Caco-2 (cell line): ENCODE results near the gene PPP2R2B. TPM values are rescaled to one million over a fixed set of nuclear protein-coding genes. Genes with fewer than 3 reads are reported as not detected.

Experiments used
- BruUV-seq: library from RNA; stranded (reverse); fragments of 400-500 nt; replicated peaks from 2 replicates; lab custom pipeline; 2021; lab: Mats Ljungman, UMichigan
- CTCF ChIA-PET: fragments of 300-600 bp; sonication (Branson Sonifier 250); formaldehyde crosslinking; loops from one replicate; lab custom pipeline; 2022; ENCODE audit warnings: antibody characterized with exemption; lab: Charles Lee
- POLR2A ChIA-PET: fragments of 300-600 bp; sonication (Branson Sonifier 250); formaldehyde crosslinking; loops from one replicate; lab custom pipeline; 2022; ENCODE audit warnings: antibody characterized with exemption; lab: Charles Lee
- DNase-seq, 2 experiments: peaks; one replicate each; pipeline versions ENCODE4 v3.0.0 to v3.0.0-alpha.2; 2020 to 2022
- H3K27me3 ChIP-seq: replicated peaks from 2 replicates; pipeline ENCODE4 v1.6.0; 2011; ENCODE audit warnings: low read length; ENCODE audit not compliant: control insufficient read depth, insufficient read depth
- H3K36me3 ChIP-seq: 2 replicates; pipeline ENCODE4 v1.5.1; 2011; ENCODE audit warnings: low read length; ENCODE audit not compliant: control insufficient read depth, insufficient read depth
- H3K4me1 ChIP-seq: fragments of 250-450 bp; sonication (Bioruptor Pico); 2 replicates; pipeline ENCODE4 v1.5.1; 2020; ENCODE audit warnings: mild to moderate bottlenecking
- H3K4me3 ChIP-seq: 2 replicates; pipeline ENCODE4 v1.5.1; 2011; ENCODE audit warnings: low read depth, mild to moderate bottlenecking, control low read depth, low read length
- H3K9me3 ChIP-seq: fragments of 250-450 bp; sonication (Bioruptor Pico); 2 replicates; pipeline ENCODE4 v1.5.1; 2020; ENCODE audit warnings: mild to moderate bottlenecking, moderate library complexity
- H3K27ac Mint-ChIP-seq: one replicate; pipeline ENCODE4 v1.8.0; 2022; ENCODE audit warnings: mixed read lengths; ENCODE audit not compliant: unreplicated experiment
- H3K27me3 Mint-ChIP-seq: one replicate; pipeline ENCODE4 v1.8.0; 2022; ENCODE audit warnings: mixed read lengths; ENCODE audit not compliant: insufficient read depth, unreplicated experiment
- H3K36me3 Mint-ChIP-seq: one replicate; pipeline ENCODE4 v1.8.0; 2022; ENCODE audit warnings: mild to moderate bottlenecking, mixed read lengths; ENCODE audit not compliant: insufficient read depth, unreplicated experiment
- H3K4me1 Mint-ChIP-seq: one replicate; pipeline ENCODE4 v1.8.0; 2022; ENCODE audit warnings: low read depth, mixed read lengths; ENCODE audit not compliant: unreplicated experiment
- H3K4me3 Mint-ChIP-seq: one replicate; pipeline ENCODE4 v1.8.0; 2022; ENCODE audit warnings: mild to moderate bottlenecking, moderate library complexity, mixed read lengths; ENCODE audit not compliant: unreplicated experiment
- H3K9me3 Mint-ChIP-seq: one replicate; pipeline ENCODE4 v1.8.0; 2022; ENCODE audit warnings: mixed read lengths; ENCODE audit not compliant: unreplicated experiment
- intact Hi-C: fragments of 100-400 bp; cut with micrococcal nuclease; formaldehyde crosslinking; loops from one replicate; pipeline ENCODE4 v1.10.0; 2022; ENCODE audit not compliant: unreplicated experiment
- total RNA-seq: library from RNA; stranded (reverse); gene quantifications from 2 replicates; pipeline ENCODE4 v1.2.3, GENCODE V29; 2022
- TF ChIP-seq, protein P1 (sequence below), 2 experiments: fragments of 200-600 bp in 1 of 2; IDR thresholded peaks; 1 replicate in 1 of 2; 2 replicates in 1 of 2; pipeline versions ENCODE4 v1.5.1 to v1.8.0; 2011 to 2022; ENCODE audit warnings: antibody characterized with exemption in 1 of 2, control low read depth in 1 of 2, inconsistent platforms in 1 of 2, low read depth in 1 of 2, low read length in 1 of 2, mild to moderate bottlenecking in 1 of 2, moderate library complexity in 1 of 2; ENCODE audit not compliant: insufficient read depth in 1 of 2, severe bottlenecking in 1 of 2, unreplicated experiment in 1 of 2

Gene PPP2R2B
- total RNA-seq, 1 experiment from 2014 or later = 9.8 TPM

GRCh38 chr5:146888351-146888978, 9.9 kb upstream of the PPP2R2B start:
- TF ChIP-seq, protein P1, sequence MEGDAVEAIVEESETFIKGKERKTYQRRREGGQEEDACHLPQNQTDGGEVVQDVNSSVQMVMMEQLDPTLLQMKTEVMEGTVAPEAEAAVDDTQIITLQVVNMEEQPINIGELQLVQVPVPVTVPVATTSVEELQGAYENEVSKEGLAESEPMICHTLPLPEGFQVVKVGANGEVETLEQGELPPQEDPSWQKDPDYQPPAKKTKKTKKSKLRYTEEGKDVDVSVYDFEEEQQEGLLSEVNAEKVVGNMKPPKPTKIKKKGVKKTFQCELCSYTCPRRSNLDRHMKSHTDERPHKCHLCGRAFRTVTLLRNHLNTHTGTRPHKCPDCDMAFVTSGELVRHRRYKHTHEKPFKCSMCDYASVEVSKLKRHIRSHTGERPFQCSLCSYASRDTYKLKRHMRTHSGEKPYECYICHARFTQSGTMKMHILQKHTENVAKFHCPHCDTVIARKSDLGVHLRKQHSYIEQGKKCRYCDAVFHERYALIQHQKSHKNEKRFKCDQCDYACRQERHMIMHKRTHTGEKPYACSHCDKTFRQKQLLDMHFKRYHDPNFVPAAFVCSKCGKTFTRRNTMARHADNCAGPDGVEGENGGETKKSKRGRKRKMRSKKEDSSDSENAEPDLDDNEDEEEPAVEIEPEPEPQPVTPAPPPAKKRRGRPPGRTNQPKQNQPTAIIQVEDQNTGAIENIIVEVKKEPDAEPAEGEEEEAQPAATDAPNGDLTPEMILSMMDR (IDR thresholded peaks at IDR 0.05; ENCODE audit: insufficient read depth in 1 of 2, low read depth in 1 of 2, low read length in 1 of 2, severe bottlenecking in 1 of 2, unreplicated experiment in 1 of 2) = no peak
- Mint-ChIP-seq H3K9me3 (no peaks in the 10 kb centered on the region), H3K36me3 (no peaks in the 10 kb centered on the region), H3K4me3 (no peak overlapping the region), H3K27ac (no peak overlapping the region), H3K4me1 (peaks cover 25% of the 10 kb centered on the region), H3K27me3 (no peaks in the 10 kb centered on the region)
- no peak for DNase-seq
- H3K9me3 ChIP-seq = no peaks in the 10 kb centered on the region
- H3K27me3 ChIP-seq = no peaks in the 10 kb centered on the region
- H3K4me3 ChIP-seq = no peak overlapping the region
- peaks cover 15% of the 10 kb centered on the region; the same call in 1 of the 2 replicates for H3K4me1 ChIP-seq
- ChIA-PET CTCF (no interaction called here), POLR2A (no interaction called here)
- no TSS peak for BruUV-seq
- intact Hi-C loops = no loop called here
- H3K36me3 ChIP-seq = no peaks in the 10 kb centered on the region

- H3K4me3 Mint-ChIP-seq = no peak overlapping the region
- no TSS peak for BruUV-seq
- intact Hi-C loops = no loop called here
- H3K27ac Mint-ChIP-seq = no peak overlapping the region
- TF ChIP-seq, protein P1 (IDR thresholded peaks at IDR 0.05; ENCODE audit: insufficient read depth in 1 of 2, low read depth in 1 of 2, low read length in 1 of 2, severe bottlenecking in 1 of 2, unreplicated experiment in 1 of 2) = no peak
- no peak for DNase-seq
- Histone ChIP-seq H3K4me3 (no peak overlapping the region), H3K27me3 (no peaks in the 10 kb centered on the region), H3K9me3 (no peaks in the 10 kb centered on the region), H3K36me3 (no peaks in the 10 kb centered on the region), H3K4me1 (peaks cover 11% of the 10 kb centered on the region; the same call in 1 of the 2 replicates)
- H3K27me3 Mint-ChIP-seq = peaks cover 6% of the 10 kb centered on the region
- POLR2A ChIA-PET = no interaction called here
- peaks cover 19% of the 10 kb centered on the region for H3K4me1 Mint-ChIP-seq
- no peaks in the 10 kb centered on the region for H3K9me3 Mint-ChIP-seq
- no peaks in the 10 kb centered on the region for H3K36me3 Mint-ChIP-seq
- CTCF ChIA-PET = no interaction called here
Observed at GRCh38 chr5:146884066-146884626, 5.6 kb upstream of the PPP2R2B start.

DNA sequence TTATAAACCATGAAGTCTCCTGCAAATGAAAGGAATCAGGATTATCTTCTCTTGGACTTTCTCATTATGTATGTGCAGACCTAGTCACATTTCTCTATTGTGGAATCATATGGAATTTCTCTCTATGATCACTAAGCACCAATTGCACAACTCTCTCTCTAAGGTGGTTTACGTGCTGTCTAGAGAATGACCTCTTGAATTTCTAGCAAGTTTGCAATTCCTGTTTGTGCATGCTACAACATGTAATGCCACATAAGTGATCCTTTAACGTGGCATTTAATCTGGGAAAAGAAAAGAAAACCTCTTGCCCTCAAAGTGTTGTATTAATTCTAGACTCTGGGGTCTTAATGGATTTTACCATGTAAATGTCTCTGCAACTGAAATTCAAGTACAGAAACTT, 5.0 kb upstream of the PPP2R2B start:
- peaks cover 19% of the 10 kb centered on the region for H3K4me1 Mint-ChIP-seq
- POLR2A ChIA-PET = no interaction called here
- H3K27ac Mint-ChIP-seq = no peak overlapping the region
- intact Hi-C loops = no loop called here
- BruUV-seq = no TSS peak
- CTCF ChIA-PET = no interaction called here
- no peaks in the 10 kb centered on the region for H3K9me3 ChIP-seq
- H3K36me3 ChIP-seq = no peaks in the 10 kb centered on the region
- TF ChIP-seq, protein P1 (IDR thresholded peaks at IDR 0.05; ENCODE audit: insufficient read depth in 1 of 2, low read depth in 1 of 2, low read length in 1 of 2, severe bottlenecking in 1 of 2, unreplicated experiment in 1 of 2) = no peak
- H3K36me3 Mint-ChIP-seq = no peaks in the 10 kb centered on the region
- H3K4me1 ChIP-seq = peaks cover 11% of the 10 kb centered on the region; the same call in 1 of the 2 replicates
- no peak overlapping the region for H3K4me3 Mint-ChIP-seq
- H3K27me3 Mint-ChIP-seq = peaks cover 6% of the 10 kb centered on the region
- no peak for DNase-seq
- H3K27me3 ChIP-seq = no peaks in the 10 kb centered on the region
- no peak overlapping the region for H3K4me3 ChIP-seq
- no peaks in the 10 kb centered on the region for H3K9me3 Mint-ChIP-seq
